GM08714 (cell line): ENCODE measurements around the gene LYSMD1.

ENCODE experiments used
- H3K4me3 ChIP-seq: fragments of 200-500 bp; sonication (Bioruptor generic); 2 replicates; pipeline ENCODE4 v1.5.1; 2014; ENCODE audit warnings: mild to moderate bottlenecking, low read length, inconsistent platforms
- ZNF274 ChIP-seq: IDR thresholded peaks from 2 replicates; pipeline ENCODE4 v1.6.1; 2012; ENCODE audit warnings: mild to moderate bottlenecking, low read depth, low read length

The LYSMD1 gene

GRCh38 chr1:151192047-151192446, 26.3 kb upstream of the LYSMD1 start:
- no peak overlapping the region for H3K4me3 ChIP-seq
- TF ChIP-seq ZNF274, result no peak

- TF ChIP-seq ZNF274, result no peak
- peak within 1 kb of the TSS; percentile 97 for H3K4me3 ChIP-seq
Observed at GRCh38 chr1:151189637-151190445, 24.1 kb upstream of the LYSMD1 start, which contains the start of gene VPS72. Gene VPS72 (minus strand): TSS chr1:151190197. CDS start chr1:151190121, 76 bp downstream.

GRCh38 chr1:151188667-151189066, 23.0 kb upstream of the LYSMD1 start:
- H3K4me3 ChIP-seq, result peak overlapping the region; percentile 97

- TF ChIP-seq ZNF274, result no peak
- no peak overlapping the region for H3K4me3 ChIP-seq
Observed at GRCh38 chr1:151187205-151187604, 21.5 kb upstream of the LYSMD1 start.

- TF ChIP-seq ZNF274, result no peak
- no peak overlapping the region for H3K4me3 ChIP-seq
Observed at GRCh38 chr1:151184211-151184610, 18.5 kb upstream of the LYSMD1 start.

GRCh38 chr1:151176514-151177045, 10.9 kb upstream of the LYSMD1 start:
- TF ChIP-seq ZNF274, result no peak
- no peak overlapping the region for H3K4me3 ChIP-seq

GRCh38 chr1:151175863-151176262, 10.2 kb upstream of the LYSMD1 start, which contains the start of gene TMOD4:
Gene TMOD4 (minus strand): TSS chr1:151175981. CDS start chr1:151174875, 1,106 bp downstream.
- no peak within 1 kb of the TSS for H3K4me3 ChIP-seq
- no peak for TF ChIP-seq ZNF274

GRCh38 chr1:151175041-151175741, 9.5 kb upstream of the LYSMD1 start:
- no peak for TF ChIP-seq ZNF274
- no peak overlapping the region for H3K4me3 ChIP-seq

GRCh38 chr1:151171190-151171589, 5.5 kb upstream of the LYSMD1 start:
- no peak overlapping the region for H3K4me3 ChIP-seq
- TF ChIP-seq ZNF274, result no peak

GRCh38 chr1:151167116-151167515, 1.4 kb upstream of the LYSMD1 start:
- TF ChIP-seq ZNF274, result no peak
- peak overlapping the region; percentile 87; the same call in 1 of the 2 replicates for H3K4me3 ChIP-seq

- TF ChIP-seq ZNF274, result no peak
- peak overlapping the region; percentile 87 for H3K4me3 ChIP-seq
Observed at GRCh38 chr1:151166505-151166956, 829 bp upstream of the LYSMD1 start.

GRCh38 chr1:151165281-151165737, 393 bp downstream of the LYSMD1 start:
- H3K4me3 ChIP-seq, result peak overlapping the region; percentile 75
- no peak for TF ChIP-seq ZNF274

GRCh38 chr1:151164732-151165280, 896 bp downstream of the LYSMD1 start:
- peak overlapping the region; percentile 75 for H3K4me3 ChIP-seq
- no peak for TF ChIP-seq ZNF274

- no peak for TF ChIP-seq ZNF274
- no peak overlapping the region for H3K4me3 ChIP-seq
Observed at GRCh38 chr1:151159373-151159772, 6.3 kb downstream of the LYSMD1 start.
